ENCODE results near the gene JAM2.
A peak's percentile ranks its signal among the peaks of the same experiment; 100 is the strongest.

The JAM2 gene

GRCh38 chr21:25640202-25640942 is 1.3 kb downstream of the JAM2 start:
- Histone ChIP-seq H3K9ac (peak overlapping the region; percentile 64 to 86 (median 81); a peak in 21 of 22 replicates), H3K4me3 (peak overlapping the region; percentile 67 to 86 (median 76)), H3K4me1 (peaks cover 11 to 30% (median 26%) of the 10 kb centered on the region in 10 experiments; a peak in 19 of 20 replicates), H3K36me3 (no peaks in the 10 kb centered on the region; a peak in 1 of 22 replicates), H3K27ac (peak overlapping the region in 9 of 11 experiments; percentile 58 to 86 (median 79); a peak in 18 of 22 replicates), H3K4me2 (peak overlapping the region; percentile 84 to 98 (median 93)), H4K20me1 (no peaks in the 10 kb centered on the region), H3K27me3 (peaks cover 0 to 18% (median 0%) of the 10 kb centered on the region in 11 experiments; a peak in 7 of 22 replicates), H3K9me3 (replicated peaks in 1 of 11) (no peaks in the 10 kb centered on the region)
- TF ChIP-seq Cebpa-rat (IDR thresholded peaks at IDR 0.05): no peak

GRCh38 chr21:25640943-25641292 is 1.9 kb downstream of the JAM2 start:
- Histone ChIP-seq H3K4me1 (peaks cover 11 to 35% (median 26%) of the 10 kb centered on the region in 10 experiments; a peak in 19 of 20 replicates), H3K36me3 (no peaks in the 10 kb centered on the region; a peak in 1 of 22 replicates), H3K27ac (no peak overlapping the region), H3K27me3 (peaks cover 0 to 18% (median 0%) of the 10 kb centered on the region in 11 experiments; a peak in 7 of 22 replicates), H4K20me1 (no peaks in the 10 kb centered on the region), H3K4me3 (peak overlapping the region in 3 of 10 experiments; percentile 68 to 86 (median 78); a peak in 3 of 20 replicates), H3K4me2 (peak overlapping the region in 9 of 11 experiments; percentile 84 to 98 (median 93); a peak in 16 of 22 replicates), H3K9me3 (replicated peaks in 1 of 11) (no peaks in the 10 kb centered on the region), H3K9ac (peak overlapping the region in 3 of 11 experiments; percentile 83 to 86 (median 85); a peak in 3 of 22 replicates)
- no peak for TF ChIP-seq Cebpa-rat (IDR thresholded peaks at IDR 0.05)

GRCh38 chr21:25643486-25643885 is 4.4 kb downstream of the JAM2 start:
- no peak for TF ChIP-seq Cebpa-rat (IDR thresholded peaks at IDR 0.05)
- H3K27me3 ChIP-seq: peaks cover 0 to 18% (median 0%) of the 10 kb centered on the region in 11 experiments; a peak in 7 of 22 replicates
- H3K9me3 ChIP-seq (replicated peaks in 1 of 11): peaks cover 0 to 2% (median 0%) of the 10 kb centered on the region in 11 experiments; a peak in 1 of 22 replicates
- H3K9ac ChIP-seq: no peak overlapping the region
- H3K4me2 ChIP-seq: no peak overlapping the region
- H3K36me3 ChIP-seq: no peaks in the 10 kb centered on the region; a peak in 1 of 22 replicates
- no peak overlapping the region for H3K4me3 ChIP-seq
- no peaks in the 10 kb centered on the region for H4K20me1 ChIP-seq
- no peak overlapping the region for H3K27ac ChIP-seq
- H3K4me1 ChIP-seq: peaks cover 31 to 48% (median 41%) of the 10 kb centered on the region in 10 experiments

GRCh38 chr21:25646474-25646873 is 7.4 kb downstream of the JAM2 start:
- Histone ChIP-seq H3K4me3 (no peak overlapping the region), H3K9ac (peak overlapping the region in 2 of 11 experiments; percentile 19 to 38; a peak in 2 of 22 replicates), H3K27me3 (no peaks in the 10 kb centered on the region), H3K4me1 (peaks cover 29 to 47% (median 38%) of the 10 kb centered on the region in 10 experiments), H4K20me1 (no peaks in the 10 kb centered on the region), H3K27ac (no peak overlapping the region), H3K36me3 (no peaks in the 10 kb centered on the region; a peak in 2 of 22 replicates), H3K4me2 (peak overlapping the region; percentile 62 to 82 (median 71)), H3K9me3 (replicated peaks in 1 of 11) (peaks cover 0 to 15% (median 8%) of the 10 kb centered on the region in 11 experiments; a peak in 11 of 22 replicates)
- TF ChIP-seq Cebpa-rat (IDR thresholded peaks at IDR 0.05): no peak

GRCh38 chr21:25647647-25648046 is 8.6 kb downstream of the JAM2 start:
- Histone ChIP-seq H3K4me3 (peak overlapping the region in 1 of 10 experiments; percentile 5; a peak in 1 of 20 replicates), H3K27ac (peak overlapping the region in 4 of 11 experiments; percentile 18 to 48 (median 24); a peak in 5 of 22 replicates), H3K27me3 (no peaks in the 10 kb centered on the region), H3K9ac (no peak overlapping the region), H4K20me1 (no peaks in the 10 kb centered on the region), H3K9me3 (replicated peaks in 1 of 11) (peaks cover 0 to 15% (median 8%) of the 10 kb centered on the region in 11 experiments; a peak in 11 of 22 replicates), H3K4me1 (peaks cover 29 to 47% (median 38%) of the 10 kb centered on the region in 10 experiments), H3K4me2 (peak overlapping the region; percentile 62 to 82 (median 71)), H3K36me3 (no peaks in the 10 kb centered on the region; a peak in 2 of 22 replicates)
- no peak for TF ChIP-seq Cebpa-rat (IDR thresholded peaks at IDR 0.05)

GRCh38 chr21:25649146-25649545 is 10.1 kb downstream of the JAM2 start:
- H3K4me3 ChIP-seq: no peak overlapping the region
- no peaks in the 10 kb centered on the region for H4K20me1 ChIP-seq
- peaks cover 0 to 15% (median 8%) of the 10 kb centered on the region in 11 experiments; a peak in 12 of 22 replicates for H3K9me3 ChIP-seq (replicated peaks in 1 of 11)
- peak overlapping the region; percentile 0 to 82 (median 12); a peak in 13 of 22 replicates for H3K4me2 ChIP-seq
- no peak overlapping the region for H3K9ac ChIP-seq
- H3K4me1 ChIP-seq: peaks cover 29 to 47% (median 38%) of the 10 kb centered on the region in 10 experiments
- no peaks in the 10 kb centered on the region; a peak in 1 of 22 replicates for H3K36me3 ChIP-seq
- H3K27me3 ChIP-seq: no peaks in the 10 kb centered on the region
- TF ChIP-seq Cebpa-rat (IDR thresholded peaks at IDR 0.05): no peak
- 0 out of 22 replicates have a peak overlapping the region, but pooled peaks of 1 of the 11 experiments have one; percentile 3 for H3K27ac ChIP-seq

- no peak for TF ChIP-seq Cebpa-rat (IDR thresholded peaks at IDR 0.05)
- Histone ChIP-seq H3K9ac (no peak overlapping the region), H4K20me1 (no peaks in the 10 kb centered on the region), H3K27ac (no peak overlapping the region), H3K4me1 (peaks cover 0 to 5% (median 0%) of the 10 kb centered on the region in 10 experiments; a peak in 1 of 20 replicates), H3K4me3 (no peak overlapping the region), H3K9me3 (replicated peaks in 1 of 11) (peaks cover 0 to 19% (median 6%) of the 10 kb centered on the region in 11 experiments; a peak in 10 of 22 replicates), H3K27me3 (no peaks in the 10 kb centered on the region), H3K4me2 (peak overlapping the region in 1 of 11 experiments; percentile 7; a peak in 1 of 22 replicates), H3K36me3 (no peaks in the 10 kb centered on the region)
Measured at GRCh38 chr21:25656412-25656811, 17.4 kb downstream of the JAM2 start.

- Histone ChIP-seq H3K36me3 (no peaks in the 10 kb centered on the region), H3K27me3 (no peaks in the 10 kb centered on the region), H3K27ac (no peak overlapping the region), H3K4me1 (peaks cover 0 to 5% (median 0%) of the 10 kb centered on the region in 10 experiments; a peak in 1 of 20 replicates), H3K4me3 (no peak overlapping the region), H3K9ac (no peak overlapping the region), H3K9me3 (replicated peaks in 1 of 11) (peaks cover 0 to 19% (median 6%) of the 10 kb centered on the region in 11 experiments; a peak in 10 of 22 replicates), H3K4me2 (no peak overlapping the region), H4K20me1 (no peaks in the 10 kb centered on the region)
- no peak for TF ChIP-seq Cebpa-rat (IDR thresholded peaks at IDR 0.05)
Measured at GRCh38 chr21:25657140-25657539, 18.1 kb downstream of the JAM2 start.
